ENCODE results near the gene NPR2.

Gene NPR2

GRCh38 chr9:35798658-35799374 lies 7.4 kb downstream of the NPR2 start:
- no peak for DNase-seq (ENCODE audit: extremely low read depth, low read depth)

GRCh38 chr9:35800530-35800929 lies 9.1 kb downstream of the NPR2 start:
- no peak for TF ChIP-seq CTCF (IDR thresholded peaks at IDR 0.05; ENCODE audit: low read depth, low read length)
- DNase-seq (ENCODE audit: extremely low read depth, low read depth), result no peak

More at GRCh38 chr9:35798658-35799374, 7.4 kb downstream of the NPR2 start:
- no peak for TF ChIP-seq CTCF (IDR thresholded peaks at IDR 0.05; ENCODE audit: low read depth, low read length)

- no peak for TF ChIP-seq CTCF (IDR thresholded peaks at IDR 0.05; ENCODE audit: low read depth, low read length)
- no peak for DNase-seq (ENCODE audit: extremely low read depth, low read depth)
Observed at GRCh38 chr9:35801328-35802128, 10.1 kb downstream of the NPR2 start.

- no peak for TF ChIP-seq CTCF (IDR thresholded peaks at IDR 0.05; ENCODE audit: low read depth, low read length)
- DNase-seq (ENCODE audit: extremely low read depth, low read depth), result no peak
Observed at GRCh38 chr9:35806101-35806500, 14.7 kb downstream of the NPR2 start.

GRCh38 chr9:35808433-35808832 lies 17.0 kb downstream of the NPR2 start:
- DNase-seq (ENCODE audit: extremely low read depth, low read depth), result no peak
- no peak for TF ChIP-seq CTCF (IDR thresholded peaks at IDR 0.05; ENCODE audit: low read depth, low read length)

- no peak for TF ChIP-seq CTCF (IDR thresholded peaks at IDR 0.05; ENCODE audit: low read depth, low read length)
- DNase-seq (ENCODE audit: extremely low read depth, low read depth), result no peak
Observed at GRCh38 chr9:35810122-35810521, 18.7 kb downstream of the NPR2 start.

- DNase-seq (ENCODE audit: extremely low read depth, low read depth), result no peak
- no peak for TF ChIP-seq CTCF (IDR thresholded peaks at IDR 0.05; ENCODE audit: low read depth, low read length)
Observed at GRCh38 chr9:35811381-35812024, 20.1 kb downstream of the NPR2 start.
